HG02588 (cell line): ENCODE data around the gene SEMA7A.

Experiments
- ATAC-seq: cut with Tn5 transposase; IDR thresholded peaks from one replicate; pipeline ENCODE4 v1.9.1; 2021; ENCODE audit warnings: mild to moderate bottlenecking, moderate library complexity; ENCODE audit not compliant: unreplicated experiment

The SEMA7A gene

GRCh38 chr15:74451861-74452835 lies 18.4 kb upstream of the SEMA7A start:
- ATAC-seq: no peak

- ATAC-seq: no peak
Measured at GRCh38 chr15:74451322-74451721, 17.6 kb upstream of the SEMA7A start.

DNA sequence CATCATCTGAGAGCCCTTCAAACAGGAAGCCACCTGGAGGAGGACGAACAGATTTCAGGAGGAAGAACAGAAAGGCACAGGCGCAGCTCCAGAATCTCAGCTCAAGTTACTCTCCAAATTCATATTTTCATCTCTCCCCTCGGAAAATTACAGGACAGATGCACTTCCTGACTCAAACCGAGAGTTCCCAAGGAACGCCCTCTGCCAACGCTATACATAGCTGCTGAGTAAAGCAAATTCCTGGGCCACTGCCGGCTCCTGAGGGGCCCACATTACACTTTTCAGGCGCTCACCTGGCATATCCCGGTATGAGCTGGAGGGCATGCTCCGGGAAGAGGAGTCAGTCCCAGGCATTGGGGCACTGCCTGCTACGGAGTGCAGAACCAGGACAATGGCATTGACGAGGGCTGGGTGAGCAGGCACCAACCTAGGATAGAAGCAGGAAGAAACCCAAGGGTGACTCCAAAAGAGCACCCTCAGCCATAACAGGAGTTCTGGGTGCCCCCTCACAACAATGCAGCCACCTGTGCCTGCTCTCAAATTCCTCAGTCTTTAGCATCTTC lies 16.0 kb upstream of the SEMA7A start:
- no peak for ATAC-seq

- no peak for ATAC-seq
Measured at GRCh38 chr15:74449095-74449494, 15.3 kb upstream of the SEMA7A start.

DNA sequence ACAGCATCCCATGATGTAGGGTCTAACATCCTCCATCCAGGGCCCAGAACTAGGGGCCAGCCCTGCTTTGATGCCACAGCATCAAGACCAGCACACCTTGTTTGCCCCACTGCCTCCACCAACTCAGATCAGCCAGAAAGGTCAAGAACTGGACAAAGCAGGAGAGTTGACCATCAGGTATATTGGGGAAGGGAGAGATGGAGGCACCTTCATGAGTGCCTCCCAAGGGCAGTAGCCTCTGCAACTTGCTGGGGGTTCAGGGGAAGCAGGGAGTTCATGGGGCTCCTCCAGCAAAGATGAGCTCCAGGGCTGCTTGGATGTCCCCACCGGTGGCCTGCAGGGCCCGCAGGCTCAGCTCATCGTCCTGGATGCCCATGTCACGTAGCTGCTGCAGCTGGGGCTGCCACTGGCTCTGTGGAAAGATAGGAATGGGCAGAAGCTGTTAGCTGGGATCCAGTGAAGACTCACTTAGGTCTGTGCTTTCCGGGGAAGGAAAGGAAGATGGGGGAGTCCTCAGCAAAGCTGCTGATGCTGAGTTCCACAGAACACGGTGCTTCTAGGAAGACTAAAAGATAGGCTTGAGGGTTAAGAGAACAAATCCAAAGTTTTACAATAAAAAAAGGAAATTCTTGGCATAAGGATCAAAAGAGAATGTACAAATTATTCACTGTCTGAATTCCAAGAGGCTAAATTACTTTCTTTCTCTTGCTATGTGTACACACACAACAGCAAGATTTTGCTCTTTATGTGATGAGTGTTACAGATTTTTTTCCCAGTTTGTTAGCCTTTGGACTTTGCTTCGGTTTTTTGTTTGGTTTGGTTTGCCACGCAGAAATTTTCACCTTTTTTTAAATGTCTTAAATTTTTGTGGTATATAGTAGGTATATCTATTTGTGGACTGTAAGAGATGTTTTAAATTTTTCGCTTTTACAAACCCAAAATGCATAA lies 12.3 kb upstream of the SEMA7A start:
- ATAC-seq: no peak

GRCh38 chr15:74444106-74445062 lies 10.6 kb upstream of the SEMA7A start:
- ATAC-seq: no peak

- no peak for ATAC-seq
Measured at GRCh38 chr15:74443100-74443909, 9.5 kb upstream of the SEMA7A start.

DNA sequence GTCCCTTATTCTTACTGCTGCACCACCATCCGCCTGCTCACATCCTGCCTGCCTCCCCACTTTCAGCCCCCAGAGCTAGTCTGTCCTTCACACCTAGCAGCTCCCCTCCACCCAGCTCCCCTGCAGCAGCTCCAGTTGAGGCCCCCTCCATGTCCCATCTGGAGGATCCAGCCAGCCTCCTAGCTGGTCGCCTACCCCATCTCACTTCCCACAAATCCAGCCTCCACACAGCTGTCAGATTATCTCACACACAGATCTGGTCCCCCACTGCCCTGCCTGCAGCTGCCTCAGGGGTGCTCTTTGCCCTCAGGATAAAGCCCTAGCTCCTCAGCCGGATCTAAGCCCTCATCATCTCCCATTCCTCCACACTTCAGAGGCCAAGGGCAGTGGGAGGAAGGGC lies 8.8 kb upstream of the SEMA7A start:
- no peak for ATAC-seq

DNA sequence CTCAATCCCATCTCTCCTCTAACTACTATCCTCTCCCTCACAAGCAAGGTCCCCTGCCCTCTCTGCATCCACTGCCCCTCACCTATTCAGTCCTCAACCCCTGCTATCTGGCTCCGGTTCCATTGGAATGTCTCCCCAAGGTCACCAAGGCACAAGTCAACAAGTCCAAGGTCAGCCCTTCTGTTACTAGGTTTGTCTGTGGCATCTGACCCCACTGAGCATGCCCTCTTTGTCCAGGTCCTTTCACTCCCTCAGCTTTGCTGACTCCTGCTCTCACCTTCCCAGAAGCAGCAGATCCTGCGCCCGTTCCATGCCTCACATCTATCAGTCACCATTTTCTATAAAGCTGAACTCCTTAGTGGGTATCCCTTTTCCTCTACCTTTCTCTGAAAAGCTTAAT lies 8.3 kb upstream of the SEMA7A start:
- ATAC-seq: no peak

DNA sequence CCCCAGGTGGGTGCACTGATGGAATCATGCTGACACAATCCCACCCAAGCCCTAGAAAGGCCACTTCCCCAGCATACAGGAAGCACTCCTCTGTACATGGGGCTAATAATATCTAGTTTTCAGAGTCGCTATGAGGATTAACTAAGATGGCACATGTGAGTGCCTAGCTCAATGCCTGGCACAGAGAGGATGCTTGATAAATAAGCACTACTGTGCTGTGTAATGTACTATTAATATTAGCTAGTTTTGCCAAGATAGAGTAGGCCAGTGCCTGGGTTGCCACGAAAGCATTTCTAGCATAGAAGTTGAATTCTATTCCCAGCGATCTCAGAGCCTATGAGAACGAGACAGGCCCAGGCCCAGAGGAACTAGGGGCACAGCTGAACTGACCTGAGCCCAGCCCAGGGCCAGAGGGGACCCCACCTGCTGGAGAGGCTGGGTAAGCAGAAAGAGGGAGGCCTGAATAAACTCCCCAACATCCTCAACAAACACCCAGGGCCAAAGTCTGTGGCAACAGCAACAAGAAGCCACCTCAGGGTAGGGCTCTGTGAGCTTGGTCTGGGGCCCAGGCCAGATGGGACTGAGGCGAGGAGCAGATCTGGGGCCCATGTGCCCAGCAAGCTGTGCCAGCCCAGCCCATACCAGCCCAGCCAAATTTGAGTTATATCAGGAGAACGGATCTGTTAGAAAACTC lies 7.6 kb upstream of the SEMA7A start:
- no peak for ATAC-seq

- ATAC-seq: no peak
Measured at GRCh38 chr15:74438721-74439316, 5.1 kb upstream of the SEMA7A start.

DNA sequence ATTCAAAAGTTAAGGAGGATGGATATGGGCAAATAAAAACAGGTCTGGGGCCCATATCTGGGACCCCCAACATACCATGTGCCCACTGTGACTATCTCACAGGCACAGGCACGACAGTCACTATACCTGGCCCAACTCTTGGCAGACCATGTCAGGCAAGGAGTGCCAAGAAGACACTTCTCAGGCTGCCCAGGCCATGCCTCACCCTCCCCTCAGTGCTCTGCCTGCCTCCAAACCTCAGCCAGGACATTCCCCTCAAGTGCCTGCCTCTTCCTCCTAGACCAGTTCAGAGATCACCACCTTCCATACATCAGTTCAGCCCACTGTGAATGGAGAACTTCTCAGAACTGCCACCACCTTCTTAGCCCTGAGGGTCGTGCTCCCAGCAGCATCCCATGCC lies 4.4 kb upstream of the SEMA7A start:
- no peak for ATAC-seq

DNA sequence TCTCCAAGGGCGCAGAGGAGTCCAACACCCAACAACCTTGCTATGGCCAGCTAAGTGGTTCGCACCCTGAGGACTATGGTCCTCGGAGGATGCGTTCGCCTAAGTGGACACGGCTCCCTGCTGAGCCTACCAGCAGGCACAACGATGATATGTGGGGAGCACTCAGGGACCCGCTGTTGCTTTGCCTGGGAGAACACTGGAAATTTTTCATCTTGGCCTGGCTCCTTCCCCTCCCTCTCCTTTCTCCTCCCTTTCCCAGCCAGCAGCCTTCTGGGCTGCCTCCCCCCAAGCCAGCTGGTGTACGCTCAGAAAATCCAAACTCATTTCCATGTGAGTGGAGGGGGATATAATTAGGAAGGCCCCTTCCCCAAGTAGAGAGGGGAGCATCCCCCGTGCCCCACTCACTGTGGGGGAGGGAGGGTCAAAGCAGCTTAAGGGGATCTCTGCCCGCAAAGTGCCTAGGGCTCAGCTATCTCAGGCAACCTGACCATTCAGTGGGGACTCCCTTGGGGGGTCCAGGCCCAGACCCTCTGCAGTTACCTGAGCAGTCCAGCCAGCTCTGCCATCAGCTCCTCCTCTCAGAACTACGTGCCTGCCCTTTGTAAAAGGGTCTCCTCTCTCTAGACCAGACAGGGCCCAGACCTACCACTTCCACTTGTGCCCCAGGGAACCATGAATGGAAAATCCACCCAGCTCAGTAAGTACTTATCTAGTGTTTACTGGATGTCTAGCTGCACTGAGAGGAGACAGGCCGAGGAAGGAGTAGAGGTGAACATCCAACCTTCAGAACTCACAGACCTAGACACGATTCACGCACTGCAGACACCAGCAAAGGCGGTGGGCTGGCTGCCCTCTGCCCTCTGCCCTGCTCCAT lies 742 bp upstream of the SEMA7A start:
- no peak for ATAC-seq

DNA sequence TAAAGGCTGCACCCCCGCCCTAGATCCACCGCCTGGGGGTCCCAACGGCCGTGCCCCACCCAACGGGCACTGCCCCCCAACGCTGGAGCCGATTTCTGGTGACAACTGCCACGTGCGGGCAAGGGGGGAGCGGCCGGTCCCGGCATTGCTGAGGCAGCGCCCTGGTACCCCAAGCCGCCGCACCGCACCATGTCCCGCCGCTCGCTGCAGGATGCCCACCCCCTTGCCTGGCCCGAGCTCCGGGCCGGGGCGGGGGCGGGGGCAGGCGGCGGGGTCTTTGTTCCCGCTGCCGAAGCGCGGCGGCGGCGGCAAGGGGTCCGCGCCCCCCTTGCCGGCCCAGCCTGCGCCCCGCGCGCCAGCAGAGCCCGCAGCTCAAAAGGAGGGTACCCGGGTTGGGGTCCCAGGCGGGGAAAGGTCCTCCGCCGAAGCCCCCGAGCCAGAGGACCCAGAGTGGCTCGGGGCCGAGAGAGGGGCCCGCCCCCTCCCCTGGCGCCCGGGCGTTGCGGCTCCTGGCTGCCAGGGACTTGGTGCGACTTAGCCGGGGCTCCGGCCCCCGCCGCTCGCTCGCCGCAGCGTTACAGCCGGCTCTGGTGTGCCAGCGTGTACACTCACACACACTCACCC lies 678 bp downstream of the SEMA7A start:
- ATAC-seq: peak; percentile 20

GRCh38 chr15:74432271-74432967 lies 1.3 kb downstream of the SEMA7A start:
- no peak for ATAC-seq

- ATAC-seq: no peak
Measured at GRCh38 chr15:74431645-74432044, 2.1 kb downstream of the SEMA7A start.
